HG03025 (cell line): ENCODE data around the gene MZF1.

ENCODE experiments used
- ATAC-seq: cut with Tn5 transposase; IDR thresholded peaks from one replicate; pipeline ENCODE4 v1.9.1; 2021; ENCODE audit warnings: mild to moderate bottlenecking, moderate library complexity; ENCODE audit not compliant: unreplicated experiment, low FRiP score

MZF1 gene

GRCh38 chr19:58570770-58571574, 2.2 kb downstream of the MZF1 start:
- no peak for ATAC-seq

DNA sequence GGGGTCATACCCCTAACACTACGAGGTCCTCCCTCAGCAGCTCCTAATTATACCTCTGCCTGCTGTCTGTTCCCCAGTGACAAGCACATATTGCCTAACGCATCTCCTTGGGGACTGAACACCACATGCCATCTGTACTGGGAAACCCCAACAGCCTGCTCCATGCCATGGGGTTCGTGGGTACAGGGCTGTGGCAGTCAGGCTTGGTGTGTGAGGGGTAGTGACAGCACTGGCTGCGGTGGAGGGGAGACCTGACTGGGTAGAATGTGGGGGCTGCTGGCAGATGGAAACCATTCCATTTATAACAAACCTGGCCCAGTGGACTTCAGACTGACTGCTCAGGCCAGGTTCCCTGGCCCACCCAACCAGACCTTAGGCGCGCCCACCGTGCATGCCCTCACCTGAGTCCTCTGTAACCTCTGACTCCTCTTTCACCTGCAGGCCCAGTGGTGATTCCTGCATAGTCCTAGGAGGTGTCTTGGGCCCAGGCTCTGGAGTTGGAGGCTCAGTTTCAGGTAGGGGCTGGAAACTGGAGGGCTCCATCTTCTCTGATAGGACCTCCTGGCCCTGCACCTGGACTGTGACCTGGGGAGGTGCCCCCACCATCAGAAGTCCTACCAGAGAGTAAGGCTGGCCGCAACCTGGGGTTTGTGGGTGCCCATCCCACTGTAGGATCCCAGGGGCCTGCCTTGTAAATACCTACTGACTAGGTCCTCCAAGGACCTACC, 3.0 kb downstream of the MZF1 start:
- no peak for ATAC-seq

DNA sequence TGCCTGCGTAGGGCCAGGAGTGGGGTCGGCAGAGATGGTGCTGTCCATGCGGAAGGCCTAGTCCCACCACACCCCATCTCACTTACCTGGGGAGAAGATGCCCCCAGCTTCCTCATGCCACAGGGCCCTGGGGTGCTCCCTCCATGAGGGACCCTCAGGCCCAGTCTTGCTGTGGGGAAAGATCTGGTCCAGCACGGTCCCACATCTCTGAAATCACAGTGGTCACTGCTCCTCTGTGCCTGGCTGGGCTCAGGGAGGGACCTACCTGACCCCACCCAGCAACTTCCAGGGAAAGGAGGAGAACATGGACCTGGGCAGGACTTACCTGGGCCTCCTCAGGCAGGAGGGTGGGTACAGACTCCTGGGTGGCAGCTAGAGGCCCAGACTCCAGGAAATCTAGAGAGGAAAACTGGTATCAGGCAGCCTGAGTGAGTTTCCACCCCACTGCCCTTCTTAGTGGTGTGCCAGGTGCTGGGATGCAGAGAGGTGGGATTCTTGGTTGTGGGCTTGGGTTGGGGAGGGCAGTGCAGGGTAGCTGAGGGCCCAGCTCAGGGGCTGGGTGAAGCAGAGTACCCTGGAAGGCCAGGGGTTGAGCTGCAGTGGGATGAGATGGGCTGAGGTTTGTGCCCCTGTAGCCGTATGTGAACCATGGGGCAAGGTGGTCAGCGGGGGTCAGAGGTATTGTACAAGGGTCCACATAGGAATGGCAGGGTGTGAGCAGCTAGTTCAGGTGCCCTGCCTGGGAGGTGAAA, 3.8 kb downstream of the MZF1 start:
- no peak for ATAC-seq

- no peak for ATAC-seq
These were observed 4.5 kb downstream of the MZF1 start for GRCh38 chr19:58568453-58569130.

DNA sequence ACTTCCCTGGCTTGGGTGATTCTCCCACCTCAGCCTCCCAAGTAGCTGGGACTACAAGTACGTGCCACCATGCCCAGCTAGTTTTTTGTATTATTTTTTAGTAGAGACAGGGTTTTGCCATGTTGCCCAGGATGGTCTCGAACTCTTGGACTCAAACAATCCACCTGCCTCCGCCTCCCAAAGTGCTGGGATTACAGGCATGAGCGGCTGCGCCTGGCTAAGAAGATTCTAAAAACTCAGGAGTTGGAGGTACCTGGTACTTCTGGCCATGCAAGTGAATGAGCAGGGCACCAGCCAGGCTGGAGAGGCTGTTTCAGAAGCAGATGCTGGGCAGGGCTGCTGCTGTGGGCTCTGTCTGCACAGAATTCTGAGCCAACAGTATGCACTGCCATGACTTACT, 6.1 kb downstream of the MZF1 start:
- ATAC-seq: no peak

- ATAC-seq: no peak
These were observed 9.3 kb downstream of the MZF1 start for GRCh38 chr19:58563823-58564222.

- ATAC-seq: no peak
These were observed 10.0 kb downstream of the MZF1 start for GRCh38 chr19:58563034-58563573.

- no peak for ATAC-seq
These were observed 10.8 kb downstream of the MZF1 start for GRCh38 chr19:58562122-58563033.

GRCh38 chr19:58561373-58562121, 11.6 kb downstream of the MZF1 start:
- no peak for ATAC-seq

- ATAC-seq: no peak
These were observed 12.2 kb downstream of the MZF1 start for GRCh38 chr19:58560921-58561320.

DNA sequence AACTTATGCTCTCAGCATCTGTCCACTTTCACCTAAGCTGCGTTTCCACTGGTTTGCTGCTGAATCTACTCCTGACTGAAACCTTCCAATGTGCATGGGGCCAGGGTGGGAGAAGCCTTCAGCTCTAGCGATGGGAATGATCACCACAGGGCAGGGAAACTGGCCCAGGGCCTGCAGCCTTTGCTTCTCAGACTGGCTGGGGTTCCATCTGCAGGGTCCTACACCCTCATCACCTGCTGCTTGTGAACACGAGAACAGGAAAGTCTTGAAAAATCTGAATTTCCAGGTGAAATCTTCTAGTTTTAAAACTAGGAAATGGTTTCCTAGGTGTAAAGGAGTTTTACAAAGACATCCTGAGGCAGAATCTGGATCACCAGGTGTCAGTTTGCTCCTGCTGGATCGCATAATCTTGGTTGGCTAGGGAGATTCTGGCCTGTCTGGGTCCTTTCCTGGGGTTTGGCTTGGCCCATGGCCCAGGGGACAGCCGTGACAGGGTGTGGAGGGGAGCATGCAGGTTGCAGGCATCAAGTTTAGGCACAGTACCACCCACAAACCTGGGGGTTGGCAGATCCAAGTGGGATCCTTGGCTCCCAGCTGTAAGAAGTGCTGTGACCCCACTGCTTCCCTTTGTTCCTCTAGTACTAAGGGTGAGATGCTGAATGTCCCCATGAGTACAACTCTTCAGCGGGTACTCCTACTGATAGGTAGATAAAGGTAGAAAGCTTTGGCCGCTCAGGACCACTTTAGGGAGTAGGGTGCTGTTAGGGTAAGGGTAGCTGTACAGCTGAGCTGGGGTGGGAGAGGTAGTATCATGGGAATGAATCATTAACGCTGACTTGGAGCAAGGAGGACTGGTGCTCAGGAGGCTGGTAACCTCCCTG, 12.9 kb downstream of the MZF1 start:
- no peak for ATAC-seq

DNA sequence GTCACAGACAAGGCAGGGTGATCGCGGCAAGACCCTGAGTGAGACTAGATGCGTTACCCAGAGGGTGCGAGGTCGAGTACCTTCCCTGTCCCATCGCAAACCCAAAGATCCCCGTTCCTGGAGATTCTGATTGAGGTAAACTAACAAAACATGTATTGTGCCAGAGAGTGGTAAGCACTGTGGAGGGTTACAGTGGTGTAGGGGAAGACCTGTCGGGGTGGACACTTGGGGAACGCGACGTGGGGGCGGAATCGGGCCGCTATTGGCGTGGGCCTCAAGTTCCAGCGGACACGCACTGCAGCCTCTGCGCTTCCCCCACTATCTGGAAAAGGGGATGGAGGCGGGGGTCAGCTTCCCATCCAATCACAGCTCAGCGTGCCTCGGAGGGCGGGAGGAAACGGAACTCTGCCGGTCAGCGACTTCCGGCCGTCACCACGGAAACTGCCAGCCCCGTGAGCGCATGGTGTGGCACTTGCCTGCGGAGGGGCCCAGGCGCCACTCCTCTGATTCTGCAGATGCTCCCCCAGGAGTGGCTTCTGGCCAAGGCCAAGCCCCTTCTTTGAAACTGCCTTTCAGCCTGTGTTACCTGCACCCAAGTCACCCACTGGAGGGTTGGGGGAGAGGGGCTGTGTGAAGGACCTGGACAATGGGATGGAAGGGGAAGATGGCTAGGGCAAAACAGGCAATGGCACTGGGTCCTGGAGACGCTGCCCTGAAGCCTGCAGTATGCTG, 13.7 kb downstream of the MZF1 start:
- no peak for ATAC-seq

DNA sequence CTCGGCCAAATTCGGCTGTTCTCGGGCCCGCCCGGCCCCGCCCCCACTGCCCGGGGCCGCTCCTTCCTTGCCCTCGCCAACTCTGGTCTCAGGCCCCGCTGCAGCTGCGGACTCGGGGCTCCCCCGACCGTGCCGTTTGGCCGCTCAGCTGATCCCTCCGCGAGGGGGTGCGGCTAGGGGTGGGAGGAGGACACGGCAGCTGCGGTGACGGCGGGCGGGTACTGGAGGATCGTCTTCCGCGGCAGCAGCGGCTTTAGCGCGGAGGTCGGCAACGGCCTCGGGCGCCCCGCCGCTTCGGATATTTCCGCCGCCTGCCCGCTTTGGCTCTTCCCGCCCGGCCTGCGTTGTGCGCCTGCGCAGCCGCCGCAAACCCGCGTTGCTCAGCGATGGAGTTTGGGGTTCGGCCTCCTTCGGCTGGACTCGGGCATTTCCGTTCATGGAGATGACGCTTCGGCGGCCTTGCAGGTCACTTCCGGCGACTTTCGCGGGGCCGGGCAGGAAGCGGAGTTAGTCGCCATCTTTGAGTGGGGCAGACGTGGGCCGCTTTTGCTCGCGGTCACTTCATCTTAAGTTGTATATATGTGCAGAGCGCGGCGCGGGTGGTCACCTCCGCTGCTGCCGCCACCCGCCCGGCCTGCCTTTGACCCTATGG, 14.4 kb downstream of the MZF1 start:
- ATAC-seq: peak; percentile 52

DNA sequence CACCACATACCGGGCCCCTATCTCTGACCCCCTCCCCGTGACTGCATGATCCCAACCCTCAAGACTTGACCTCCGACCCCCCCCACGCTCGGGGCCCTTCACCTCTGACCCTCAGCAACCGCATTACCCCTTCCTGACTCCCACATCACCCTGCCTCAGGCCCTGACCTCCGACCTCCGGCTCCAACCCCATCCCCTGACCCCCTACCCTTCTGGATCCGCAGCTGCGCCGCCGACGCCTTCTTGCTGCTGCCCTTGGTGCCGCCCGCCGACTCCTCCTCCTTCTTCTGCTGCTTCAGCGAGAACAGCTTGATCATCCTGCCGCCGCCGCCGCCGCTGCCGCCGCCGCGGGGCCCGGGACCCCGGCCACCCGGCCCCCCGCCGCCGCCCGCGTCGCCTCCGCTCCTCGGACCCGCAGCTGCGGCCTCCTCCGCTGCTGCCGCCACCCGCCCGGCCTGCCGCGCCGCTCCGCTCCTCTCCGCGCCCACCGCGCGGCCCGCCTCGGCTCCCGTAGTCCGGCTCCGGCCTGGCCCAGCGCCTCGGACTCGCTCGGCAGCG, 15.0 kb downstream of the MZF1 start, which contains the start of gene UBE2M:
Gene UBE2M, minus strand, starts transcription at position 546 of the 557 bp plus-strand sequence. Its CDS starts 230 bp downstream, at position 316.
- ATAC-seq: no peak

DNA sequence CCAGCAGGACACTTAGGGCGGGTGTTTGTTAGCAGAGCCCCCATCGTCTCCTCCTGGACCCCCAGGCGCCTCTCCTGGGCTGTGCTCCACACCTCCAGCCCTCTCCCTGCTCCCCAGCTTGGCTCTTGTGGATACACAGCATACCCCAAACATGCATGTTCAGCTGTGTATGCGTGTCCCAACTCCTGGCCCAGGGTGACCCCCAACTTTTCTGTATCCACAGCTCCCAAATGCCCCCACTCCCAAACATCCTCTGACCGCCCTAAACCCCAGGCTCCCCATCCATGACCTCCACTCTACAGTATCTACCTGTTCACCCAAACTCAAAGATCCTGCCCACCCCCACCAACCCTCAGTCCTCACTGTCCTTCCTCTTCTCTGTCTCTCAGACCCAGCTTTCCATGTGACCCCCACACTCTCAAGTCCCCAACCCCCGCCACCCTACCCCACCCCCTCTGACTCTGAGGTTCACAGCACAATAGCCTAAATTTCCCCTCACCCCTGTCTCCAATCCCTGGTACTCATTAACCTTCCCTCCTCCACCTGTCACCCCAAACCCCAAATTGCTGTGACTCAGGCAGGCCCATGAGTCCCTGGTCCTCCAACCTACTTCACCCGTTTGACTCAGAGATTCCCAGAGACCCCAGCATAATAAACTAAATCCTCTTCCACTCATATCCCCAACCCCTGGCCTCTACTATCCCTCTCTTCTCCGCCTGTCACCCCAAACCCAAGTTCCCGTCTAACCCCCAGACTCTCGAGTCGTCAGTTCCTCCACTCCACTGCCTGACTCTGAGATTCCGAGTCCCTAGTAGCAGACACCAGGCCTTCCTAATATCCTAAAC, 15.7 kb downstream of the MZF1 start:
- no peak for ATAC-seq
